ENCODE data around the gene NFATC2IP. TPM values are rescaled to one million over a fixed set of nuclear protein-coding genes. Genes with fewer than 3 reads are reported as not detected.
"Not testable (repeated sequence)": the region's sequence is repeated elsewhere in the genome, so short reads cannot be mapped to it uniquely, and the experiment has no call there.

NFATC2IP gene
- total RNA-seq, 4 donors from 2014 or later = 32.1 to 34.5 (median 34.0) TPM

DNA sequence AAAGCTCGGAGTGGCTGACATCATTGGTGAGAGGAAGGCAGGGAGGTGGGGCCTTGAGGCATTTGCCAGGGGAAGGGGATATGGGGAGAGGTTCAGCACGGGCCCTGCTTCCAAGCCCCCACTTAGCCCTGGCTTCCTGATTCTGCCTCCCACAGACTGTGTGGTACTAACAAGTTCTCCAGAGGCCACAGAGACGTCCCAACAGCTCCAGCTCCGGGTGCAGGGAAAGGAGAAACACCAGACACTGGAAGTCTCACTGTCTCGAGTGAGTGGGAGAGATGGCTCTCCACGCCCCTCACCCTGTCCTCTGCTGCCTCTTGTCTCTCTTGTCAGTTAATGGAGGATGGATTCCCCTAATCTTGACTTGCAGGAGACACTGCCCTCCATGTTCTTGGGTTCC is 8.1 kb downstream of the NFATC2IP start:
- 80 to 87% methylated on average over 6 of the region's 6 CpGs for WGBS, 2 donors
- H3K36me3 ChIP-seq = peaks cover 3 to 92% (median 11%) of the 10 kb centered on the region in 3 donors
- peaks cover 0 to 2% (median 0%) of the 10 kb centered on the region in 4 donors for H3K4me1 ChIP-seq
- no peaks in the 10 kb centered on the region for H3K9me3 ChIP-seq
- H3K27me3 ChIP-seq = no peaks in the 10 kb centered on the region
- TF ChIP-seq EP300 (IDR thresholded peaks at IDR 0.05) (no peak), POLR2A (IDR thresholded peaks at IDR 0.05) (no peak)
- TF ChIP-seq, protein P1, sequence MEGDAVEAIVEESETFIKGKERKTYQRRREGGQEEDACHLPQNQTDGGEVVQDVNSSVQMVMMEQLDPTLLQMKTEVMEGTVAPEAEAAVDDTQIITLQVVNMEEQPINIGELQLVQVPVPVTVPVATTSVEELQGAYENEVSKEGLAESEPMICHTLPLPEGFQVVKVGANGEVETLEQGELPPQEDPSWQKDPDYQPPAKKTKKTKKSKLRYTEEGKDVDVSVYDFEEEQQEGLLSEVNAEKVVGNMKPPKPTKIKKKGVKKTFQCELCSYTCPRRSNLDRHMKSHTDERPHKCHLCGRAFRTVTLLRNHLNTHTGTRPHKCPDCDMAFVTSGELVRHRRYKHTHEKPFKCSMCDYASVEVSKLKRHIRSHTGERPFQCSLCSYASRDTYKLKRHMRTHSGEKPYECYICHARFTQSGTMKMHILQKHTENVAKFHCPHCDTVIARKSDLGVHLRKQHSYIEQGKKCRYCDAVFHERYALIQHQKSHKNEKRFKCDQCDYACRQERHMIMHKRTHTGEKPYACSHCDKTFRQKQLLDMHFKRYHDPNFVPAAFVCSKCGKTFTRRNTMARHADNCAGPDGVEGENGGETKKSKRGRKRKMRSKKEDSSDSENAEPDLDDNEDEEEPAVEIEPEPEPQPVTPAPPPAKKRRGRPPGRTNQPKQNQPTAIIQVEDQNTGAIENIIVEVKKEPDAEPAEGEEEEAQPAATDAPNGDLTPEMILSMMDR (IDR thresholded peaks at IDR 0.05) = no peak
- no peak for DNase-seq (ENCODE audit: low spot score in 2 of 2)
- no peak overlapping the region for H3K4me3 ChIP-seq
- H3K27ac ChIP-seq = no peak overlapping the region

DNA sequence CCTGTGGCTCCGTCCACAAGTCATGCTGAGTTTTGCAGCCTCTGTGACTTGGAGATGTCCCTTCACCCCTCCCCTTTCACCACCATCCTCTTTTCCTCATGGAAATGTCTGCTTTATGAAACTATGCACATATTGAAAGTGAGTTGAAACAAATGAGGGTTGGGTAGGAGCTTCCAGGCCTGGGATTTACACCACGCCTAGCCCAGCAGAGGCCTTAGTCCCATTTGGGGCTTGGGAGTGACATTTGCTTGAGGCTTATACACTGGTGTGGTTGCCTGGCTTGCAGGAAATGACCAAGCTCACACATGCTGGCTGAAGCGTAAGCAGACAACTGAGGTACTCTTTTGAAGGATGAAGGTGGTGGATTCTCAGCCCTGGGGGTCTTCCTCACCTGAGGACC is 13.3 kb downstream of the NFATC2IP start:
- TF ChIP-seq, protein P1 (IDR thresholded peaks at IDR 0.05) = no peak
- TF ChIP-seq EP300 (IDR thresholded peaks at IDR 0.05) (no peak), POLR2A (IDR thresholded peaks at IDR 0.05) (no peak)
- Histone ChIP-seq H3K36me3 (peaks cover 3 to 71% (median 12%) of the 10 kb centered on the region in 3 donors), H3K4me1 (no peaks in the 10 kb centered on the region), H3K27ac (no peak overlapping the region), H3K4me3 (no peak overlapping the region), H3K27me3 (no peaks in the 10 kb centered on the region), H3K9me3 (no peaks in the 10 kb centered on the region)
- no peak for DNase-seq (ENCODE audit: low spot score in 2 of 2)
- WGBS, 2 donors = 83 to 88% methylated on average over 3 of the region's 3 CpGs

DNA sequence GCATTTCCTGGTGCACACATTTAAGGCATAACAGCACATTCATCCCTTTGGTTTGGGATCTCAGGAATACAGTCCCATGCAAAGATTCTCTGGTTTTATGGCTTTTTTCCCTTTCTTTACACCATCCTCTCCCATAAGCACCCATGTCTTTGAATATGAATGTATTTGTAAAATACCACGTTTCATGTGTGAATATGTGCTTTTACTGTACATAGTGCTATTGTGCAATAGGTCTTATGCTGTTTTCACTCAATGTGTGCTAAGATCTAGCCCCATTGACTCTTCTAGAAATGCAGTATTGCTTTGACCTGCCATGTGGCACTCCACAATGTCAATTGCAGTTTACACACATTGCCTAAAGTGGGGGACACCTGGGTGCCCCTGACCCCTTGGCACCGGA is 13.8 kb downstream of the NFATC2IP start:
- Histone ChIP-seq H3K36me3 (peaks cover 3 to 70% (median 12%) of the 10 kb centered on the region in 3 donors), H3K9me3 (no peaks in the 10 kb centered on the region), H3K27ac (no peak overlapping the region), H3K27me3 (no peaks in the 10 kb centered on the region), H3K4me3 (no peak overlapping the region), H3K4me1 (no peaks in the 10 kb centered on the region)
- no peak for DNase-seq (ENCODE audit: low spot score in 2 of 2)
- WGBS, 2 donors = 84 to 88% methylated on average over 2 of the region's 2 CpGs
- TF ChIP-seq, protein P1 (IDR thresholded peaks at IDR 0.05) = no peak
- TF ChIP-seq EP300 (IDR thresholded peaks at IDR 0.05) (no peak), POLR2A (IDR thresholded peaks at IDR 0.05) (no peak)

DNA sequence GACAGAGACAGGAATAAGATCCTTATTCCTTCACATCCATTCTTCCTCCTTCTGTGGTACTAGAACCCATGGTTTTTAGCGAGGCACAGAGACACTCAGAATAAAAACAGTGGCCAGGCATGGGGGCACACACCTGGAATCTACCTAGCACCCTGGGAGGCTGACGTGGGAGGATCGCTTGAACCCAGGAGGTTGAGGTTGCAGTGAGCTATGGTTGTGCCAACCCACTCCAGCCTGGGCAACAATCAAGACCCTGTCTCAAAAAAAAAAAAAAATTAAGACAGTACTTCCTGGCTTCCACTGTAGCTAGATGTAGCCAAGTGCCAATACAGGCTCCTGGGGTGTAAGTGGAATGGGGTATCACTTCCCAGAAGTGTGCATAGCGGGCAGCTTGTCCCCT is 16.4 kb downstream of the NFATC2IP start:
- no peaks in the 10 kb centered on the region for H3K4me1 ChIP-seq
- 86 to 88% methylated on average over 4 of the region's 4 CpGs for WGBS, 2 donors
- H3K27ac ChIP-seq = no peak overlapping the region
- no peaks in the 10 kb centered on the region for H3K9me3 ChIP-seq
- H3K36me3 ChIP-seq = peaks cover 0 to 50% (median 12%) of the 10 kb centered on the region in 3 donors
- TF ChIP-seq EP300 (IDR thresholded peaks at IDR 0.05) (no peak), POLR2A (IDR thresholded peaks at IDR 0.05) (no peak)
- TF ChIP-seq, protein P1 (IDR thresholded peaks at IDR 0.05) = no peak
- no peak for DNase-seq (ENCODE audit: low spot score in 2 of 2)
- no peak overlapping the region for H3K4me3 ChIP-seq
- no peaks in the 10 kb centered on the region for H3K27me3 ChIP-seq

DNA sequence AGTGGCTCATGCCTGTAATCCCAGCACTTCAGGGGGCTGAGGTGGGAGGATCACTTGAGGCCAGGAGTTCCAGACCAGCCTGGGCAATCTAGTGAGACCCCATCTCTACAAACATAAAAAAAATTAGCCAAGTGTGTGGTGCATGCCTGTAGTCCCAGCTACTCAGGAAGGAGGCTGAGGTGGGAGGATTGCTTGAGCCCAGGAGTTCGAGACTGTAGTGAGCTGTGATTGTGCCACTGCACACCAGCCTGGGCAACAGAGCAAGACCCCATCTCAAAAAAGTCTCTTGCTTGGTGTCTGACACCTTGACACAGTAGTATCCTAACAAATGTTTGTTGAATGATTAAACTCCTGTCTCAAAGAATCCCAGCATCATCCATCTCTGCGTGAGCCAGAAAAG is 19.0 kb downstream of the NFATC2IP start:
- DNase-seq (ENCODE audit: low spot score in 2 of 2); H3K27me3 ChIP-seq; H3K4me3 ChIP-seq; H3K9me3 ChIP-seq; H3K27ac ChIP-seq: not testable (repeated sequence)
- Histone ChIP-seq H3K36me3 (peaks cover 0 to 25% (median 0%) of the 10 kb centered on the region in 3 donors), H3K4me1 (peaks cover 0 to 11% (median 0%) of the 10 kb centered on the region in 4 donors)
- WGBS, 2 donors = 84 to 96% methylated on average over 2 of the region's 2 CpGs

DNA sequence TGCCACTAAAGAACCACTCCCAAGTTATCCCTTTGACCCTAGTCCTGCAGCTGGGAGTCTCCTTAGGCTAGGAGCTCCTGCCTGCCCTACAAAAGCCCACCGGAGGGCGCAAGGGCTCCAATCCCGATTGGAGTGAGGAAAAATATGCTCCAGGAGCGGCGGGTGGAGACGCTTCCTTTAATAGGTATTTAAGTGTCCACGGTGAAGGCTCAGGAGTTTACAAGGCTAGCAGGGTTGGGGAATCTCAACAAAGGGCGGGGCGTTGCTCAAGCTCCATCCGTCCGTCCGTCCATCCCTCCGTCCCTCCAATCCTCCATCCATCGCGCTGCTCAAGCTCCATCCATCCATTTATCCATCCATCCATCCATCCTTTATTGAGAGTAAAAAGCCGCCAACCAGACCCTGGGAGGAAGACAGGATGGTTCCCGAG is 23.3 kb downstream of the NFATC2IP start:
- peak overlapping the region; percentile 85 to 93 (median 90) for H3K27ac ChIP-seq
- H3K27me3 ChIP-seq = no peaks in the 10 kb centered on the region
- DNase-seq (ENCODE audit: low spot score in 2 of 2) = peak in 1 of 2 donors; percentile 51
- H3K36me3 ChIP-seq = peaks cover 0 to 27% (median 0%) of the 10 kb centered on the region in 3 donors
- 0% methylated on average over 17 of the region's 17 CpGs for WGBS, 2 donors
- H3K4me1 ChIP-seq = peaks cover 0 to 33% (median 12%) of the 10 kb centered on the region in 4 donors
- H3K9me3 ChIP-seq = no peaks in the 10 kb centered on the region
- TF ChIP-seq, protein P1 (IDR thresholded peaks at IDR 0.05) = peak; percentile 39 to 56 (median 45)
- no peak for TF ChIP-seq EP300 (IDR thresholded peaks at IDR 0.05)
- H3K4me3 ChIP-seq = peak overlapping the region; percentile 91 to 97 (median 94)

Data from tibial nerve (tissue), 4 donors.